Mesenchymal stem cell (in vitro differentiated cells and primary cell): ENCODE results near the gene ANKRD31.
"Not testable (repeated sequence)": the region's sequence is repeated elsewhere in the genome, so short reads cannot be mapped to it uniquely, and the experiment has no call there.

Source experiments
- DNase-seq: peaks from one replicate; pipeline ENCODE4 v3.0.0-alpha.2; 2013
- H2AFZ ChIP-seq: one replicate; pipeline ENCODE4 v1.6.1; 2013; ENCODE audit warnings: low read depth, mild to moderate bottlenecking, control low read depth, inconsistent platforms, low read length, moderate library complexity
- H2AK5ac ChIP-seq: 2 replicates; pipeline ENCODE4 v1.6.1; 2013; ENCODE audit warnings: low read length, moderate library complexity, mild to moderate bottlenecking, inconsistent platforms; ENCODE audit not compliant: severe bottlenecking
- H2BK120ac ChIP-seq: one replicate; pipeline ENCODE4 v1.6.1; 2013; ENCODE audit warnings: low read depth, mild to moderate bottlenecking, inconsistent platforms, low read length, moderate library complexity
- H2BK12ac ChIP-seq, 2 experiments: one replicate each; pipeline ENCODE4 v1.6.1; 2013; ENCODE audit warnings: inconsistent platforms in 2 of 2, low read length in 2 of 2, mild to moderate bottlenecking in 2 of 2, moderate library complexity in 2 of 2, control low read depth in 1 of 2
- H2BK15ac ChIP-seq: one replicate; pipeline ENCODE4 v1.6.1; 2013; ENCODE audit warnings: mild to moderate bottlenecking, low read depth, inconsistent platforms; ENCODE audit not compliant: poor library complexity, severe bottlenecking
- H2BK5ac ChIP-seq: 2 replicates; pipeline ENCODE4 v1.6.1; 2013; ENCODE audit warnings: low read depth, mild to moderate bottlenecking, low read length, control low read depth, inconsistent platforms; ENCODE audit not compliant: poor library complexity, severe bottlenecking
- H3K14ac ChIP-seq, 2 experiments: one replicate each; pipeline ENCODE4 v1.6.1; 2013; ENCODE audit warnings: inconsistent platforms in 2 of 2, low read length in 2 of 2, control low read depth in 1 of 2, mild to moderate bottlenecking in 1 of 2, moderate library complexity in 1 of 2
- H3K18ac ChIP-seq, 2 experiments: one replicate each; pipeline ENCODE4 v1.6.1; 2013; ENCODE audit warnings: inconsistent platforms in 2 of 2, low read length in 2 of 2, control low read depth in 1 of 2, low read depth in 1 of 2, mild to moderate bottlenecking in 1 of 2
- H3K23ac ChIP-seq, 2 experiments: one replicate each; pipeline ENCODE4 v1.6.1; 2013; ENCODE audit warnings: inconsistent platforms in 2 of 2, low read length in 2 of 2, mild to moderate bottlenecking in 2 of 2, moderate library complexity in 2 of 2, control low read depth in 1 of 2
- H3K27ac ChIP-seq: 2 replicates; pipeline ENCODE4 v1.5.1; 2013; ENCODE audit warnings: mild to moderate bottlenecking, moderate library complexity, low read length, control low read depth, inconsistent platforms; ENCODE audit not compliant: poor library complexity, severe bottlenecking
- H3K27me3 ChIP-seq, 2 experiments: 2 replicates each; pipeline versions ENCODE4 v1.6.1 to v1.7.0; 2013; ENCODE audit warnings: low read length in 2 of 2, mild to moderate bottlenecking in 2 of 2, moderate library complexity in 2 of 2, control low read depth in 1 of 2, inconsistent platforms in 1 of 2; ENCODE audit not compliant: control insufficient read depth in 1 of 2, insufficient read depth in 1 of 2
- H3K36me3 ChIP-seq, 2 experiments: 2 replicates each; pipeline versions ENCODE4 v1.6.1 to v1.7.0; 2013; ENCODE audit warnings: low read length in 2 of 2, control low read depth in 1 of 2, inconsistent platforms in 1 of 2, low read depth in 1 of 2, mild to moderate bottlenecking in 1 of 2; ENCODE audit not compliant: insufficient read depth in 2 of 2, control insufficient read depth in 1 of 2
- H3K4ac ChIP-seq, 2 experiments: one replicate each; pipeline ENCODE4 v1.6.1; 2013; ENCODE audit warnings: inconsistent platforms in 2 of 2, low read length in 2 of 2, mild to moderate bottlenecking in 2 of 2, moderate library complexity in 2 of 2, control low read depth in 1 of 2, low read depth in 1 of 2
- H3K4me1 ChIP-seq: 2 replicates; pipeline ENCODE4 v1.6.1; 2013; ENCODE audit warnings: low read depth, low read length, control low read depth; ENCODE audit not compliant: control insufficient read depth, insufficient read depth
- H3K4me2 ChIP-seq: 2 replicates; pipeline ENCODE4 v1.6.1; 2013; ENCODE audit warnings: low read length, mild to moderate bottlenecking, inconsistent platforms; ENCODE audit not compliant: poor library complexity, severe bottlenecking
- H3K4me3 ChIP-seq, 2 experiments: 2 replicates each; pipeline versions ENCODE4 v1.5.1 to v1.7.0; 2013; ENCODE audit warnings: low read length in 2 of 2, mild to moderate bottlenecking in 2 of 2, control low read depth in 1 of 2, low read depth in 1 of 2; ENCODE audit not compliant: insufficient read depth in 1 of 2
- H3K79me1 ChIP-seq: replicated peaks from 2 replicates; pipeline ENCODE4 v1.6.1; 2013; ENCODE audit warnings: mild to moderate bottlenecking, control low read depth, low read length, inconsistent platforms; ENCODE audit not compliant: poor library complexity, severe bottlenecking
- H3K9ac ChIP-seq: 2 replicates; pipeline ENCODE4 v1.7.0; 2013; ENCODE audit warnings: mild to moderate bottlenecking, low read length, moderate library complexity
- H3K9me3 ChIP-seq: 2 replicates; pipeline ENCODE4 v1.7.0; 2013; ENCODE audit warnings: mild to moderate bottlenecking, low read length; ENCODE audit not compliant: control insufficient read depth
- H4K8ac ChIP-seq: one replicate; pipeline ENCODE4 v1.6.1; 2013; ENCODE audit warnings: inconsistent platforms, mild to moderate bottlenecking, low read length, moderate library complexity
- H4K91ac ChIP-seq: one replicate; pipeline ENCODE4 v1.6.1; 2013; ENCODE audit warnings: mild to moderate bottlenecking, low read length, inconsistent platforms
- WGBS: methylation state at CpG from one replicate; pipeline ENCODE4 v1.1.7; 2013; ENCODE audit warnings: mixed read lengths; 5-methylcytosine and 5-hydroxymethylcytosine counted together

Gene ANKRD31

GRCh38 chr5:75262271-75262670 is 25.6 kb upstream of the ANKRD31 start:
- no peak overlapping the region for H3K23ac ChIP-seq
- no peak overlapping the region for H2BK12ac ChIP-seq
- peak overlapping the region; percentile 88 for H3K27ac ChIP-seq
- H2AK5ac ChIP-seq, result no peak overlapping the region
- no peak overlapping the region for H2BK15ac ChIP-seq
- 85% methylated on average over 3 of the region's 3 CpGs for WGBS
- H3K14ac ChIP-seq, result no peak overlapping the region
- no peak overlapping the region for H3K4me3 ChIP-seq
- no peak overlapping the region for H4K91ac ChIP-seq
- no peaks in the 10 kb centered on the region for H3K79me1 ChIP-seq
- no peak overlapping the region for H2BK5ac ChIP-seq
- H3K9ac ChIP-seq, result no peak overlapping the region
- no peak overlapping the region for H2BK120ac ChIP-seq
- no peak for DNase-seq
- H3K36me3 ChIP-seq, result no peaks in the 10 kb centered on the region
- no peaks in the 10 kb centered on the region for H3K9me3 ChIP-seq
- H3K18ac ChIP-seq, result no peak overlapping the region
- peaks cover 3% of the 10 kb centered on the region for H3K4me1 ChIP-seq
- no peak overlapping the region for H2AFZ ChIP-seq
- peak overlapping the region; percentile 27 for H3K4me2 ChIP-seq
- peaks cover 0 to 4% of the 10 kb centered on the region in 2 experiments for H3K27me3 ChIP-seq
- no peak overlapping the region for H3K4ac ChIP-seq
- no peak overlapping the region for H4K8ac ChIP-seq

DNA sequence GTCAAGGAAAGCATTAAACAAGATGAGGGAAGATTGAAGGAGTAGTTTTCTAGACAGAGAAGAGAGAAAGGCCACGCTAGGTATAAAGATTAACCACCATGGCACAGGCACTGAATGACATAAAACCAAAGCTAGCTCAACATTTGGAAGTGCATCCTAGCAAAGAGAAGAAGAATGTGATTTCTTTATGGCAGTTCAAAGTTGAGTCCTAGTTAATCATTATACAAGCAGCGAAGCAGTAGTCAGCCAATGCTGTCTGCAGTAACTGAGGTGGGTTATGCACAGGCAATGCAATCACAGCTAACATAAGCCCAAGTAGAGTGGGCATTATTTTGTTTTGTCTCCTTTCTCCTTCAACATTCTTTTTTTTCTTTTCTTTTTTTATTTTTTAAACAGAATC is 24.0 kb upstream of the ANKRD31 start:
- Histone ChIP-seq H3K4me3 (no peak overlapping the region), H3K18ac (no peak overlapping the region), H2BK12ac (no peak overlapping the region), H3K23ac (no peak overlapping the region), H3K27ac (peak overlapping the region; percentile 83), H3K79me1 (no peaks in the 10 kb centered on the region), H2BK120ac (no peak overlapping the region), H2BK5ac (no peak overlapping the region), H3K27me3 (no peaks in the 10 kb centered on the region), H3K4me2 (no peak overlapping the region), H3K9me3 (no peaks in the 10 kb centered on the region), H3K14ac (no peak overlapping the region), H4K91ac (no peak overlapping the region), H2AK5ac (no peak overlapping the region), H3K4ac (no peak overlapping the region), H2BK15ac (no peak overlapping the region), H3K9ac (no peak overlapping the region), H4K8ac (no peak overlapping the region), H2AFZ (no peak overlapping the region), H3K36me3 (no peaks in the 10 kb centered on the region), H3K4me1 (peaks cover 3% of the 10 kb centered on the region)
- 95% methylated on average over 2 of the region's 2 CpGs for WGBS
- no peak for DNase-seq

GRCh38 chr5:75250452-75250851 is 13.8 kb upstream of the ANKRD31 start:
- DNase-seq, result not testable (repeated sequence)

DNA sequence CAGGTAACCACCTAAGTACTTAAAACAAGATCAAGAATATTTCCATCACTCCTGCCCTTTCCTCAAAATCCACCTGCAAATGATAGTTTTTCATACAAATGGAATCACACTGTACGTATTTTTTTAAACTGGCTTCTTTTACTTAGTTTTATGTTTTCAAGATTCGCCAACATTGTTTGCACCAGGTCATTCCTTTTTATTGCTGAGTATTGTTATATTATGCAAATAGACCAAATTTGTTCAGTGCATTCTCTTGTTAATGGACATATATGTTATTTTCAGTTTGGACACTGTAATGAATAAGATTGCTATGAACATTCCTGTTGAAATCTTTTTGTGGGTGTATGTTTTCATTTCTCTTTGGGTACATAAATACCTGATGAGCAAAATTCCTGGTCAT is 8.3 kb upstream of the ANKRD31 start:
- Histone ChIP-seq H3K18ac (no peak overlapping the region), H3K4me3 (no peak overlapping the region), H3K79me1 (no peaks in the 10 kb centered on the region), H4K8ac (no peak overlapping the region), H2BK12ac (no peak overlapping the region), H3K27ac (no peak overlapping the region), H3K36me3 (no peaks in the 10 kb centered on the region), H3K27me3 (no peaks in the 10 kb centered on the region), H3K4ac (no peak overlapping the region), H2AK5ac (no peak overlapping the region), H2BK5ac (no peak overlapping the region), H3K4me2 (no peak overlapping the region), H4K91ac (no peak overlapping the region), H3K9me3 (no peaks in the 10 kb centered on the region), H2BK120ac (no peak overlapping the region), H3K4me1 (peaks cover 3% of the 10 kb centered on the region), H2AFZ (no peak overlapping the region), H3K23ac (no peak overlapping the region), H2BK15ac (no peak overlapping the region), H3K14ac (no peak overlapping the region), H3K9ac (no peak overlapping the region)
- no peak for DNase-seq
- 89% methylated on average over 1 of the region's 2 CpGs for WGBS

More at GRCh38 chr5:75250452-75250851, 13.8 kb upstream of the ANKRD31 start:
- H4K91ac ChIP-seq, H3K18ac ChIP-seq, H2AFZ ChIP-seq, H3K4ac ChIP-seq, H3K14ac ChIP-seq, H4K8ac ChIP-seq, H3K23ac ChIP-seq, H2BK12ac ChIP-seq, H3K4me2 ChIP-seq, H3K36me3 ChIP-seq, H2BK15ac ChIP-seq, H3K9ac ChIP-seq, H2BK5ac ChIP-seq, H3K79me1 ChIP-seq, H2BK120ac ChIP-seq, H3K9me3 ChIP-seq, H3K27me3 ChIP-seq, H3K4me1 ChIP-seq, H3K4me3 ChIP-seq, H3K27ac ChIP-seq, H2AK5ac ChIP-seq: not testable (repeated sequence)
- WGBS, result no CpG with 5 or more reads among the region's 4 CpGs
